ENCODE measurements around the gene TBC1D14.

The TBC1D14 gene

GRCh38 chr4:6967846-6968340 lies 58.3 kb downstream of the TBC1D14 start:
- no peak for ATAC-seq
- TF ChIP-seq BACH2 (CRISPR knock-in tag; IDR thresholded peaks at IDR 0.05; ENCODE audit: borderline replicate concordance), result no peak
- TF ChIP-seq ZFP30 (CRISPR knock-in tag; IDR thresholded peaks at IDR 0.05), result no peak
- TF ChIP-seq ZFP3 (CRISPR knock-in tag; IDR thresholded peaks at IDR 0.05), result no peak
- no peak for TF ChIP-seq ZC3H10 (CRISPR knock-in tag; IDR thresholded peaks at IDR 0.05)
- no peak for TF ChIP-seq ESRRG (CRISPR knock-in tag; IDR thresholded peaks at IDR 0.05)
- TF ChIP-seq ZNF565 (CRISPR knock-in tag; conservative IDR thresholded peaks at IDR 0.05; ENCODE audit: low read depth), result no peak
- no peak for TF ChIP-seq TSHZ2 (CRISPR knock-in tag; IDR thresholded peaks at IDR 0.05)
- no peak for TF ChIP-seq ISL1 (CRISPR knock-in tag; IDR thresholded peaks at IDR 0.05)
- no peak for TF ChIP-seq CREB5 (CRISPR knock-in tag; IDR thresholded peaks at IDR 0.05; ENCODE audit: low read depth)
- no peak for TF ChIP-seq OSR1 (CRISPR knock-in tag; IDR thresholded peaks at IDR 0.05)

- TF ChIP-seq ZFP3 (CRISPR knock-in tag; IDR thresholded peaks at IDR 0.05) (no peak), ZNF8 (CRISPR knock-in tag; IDR thresholded peaks at IDR 0.05) (no peak), ZNF565 (CRISPR knock-in tag; conservative IDR thresholded peaks at IDR 0.05; ENCODE audit: low read depth) (no peak), TCF4 (CRISPR knock-in tag; IDR thresholded peaks at IDR 0.05; ENCODE audit: borderline replicate concordance) (no peak), SNAI2 (CRISPR knock-in tag; IDR thresholded peaks at IDR 0.05) (no peak)
- ATAC-seq, result no peak
These were observed 58.9 kb downstream of the TBC1D14 start for GRCh38 chr4:6968496-6968895.

- ATAC-seq, result no peak
- TF ChIP-seq PPARA (CRISPR knock-in tag; IDR thresholded peaks at IDR 0.05; ENCODE audit: borderline replicate concordance), result no peak
- TF ChIP-seq ZNF8 (CRISPR knock-in tag; IDR thresholded peaks at IDR 0.05), result no peak
- TF ChIP-seq ZFP30 (CRISPR knock-in tag; IDR thresholded peaks at IDR 0.05), result no peak
- no peak for TF ChIP-seq OSR1 (CRISPR knock-in tag; IDR thresholded peaks at IDR 0.05)
- TF ChIP-seq GLIS3 (CRISPR knock-in tag; IDR thresholded peaks at IDR 0.05), result no peak
- no peak for TF ChIP-seq RARB (CRISPR knock-in tag; IDR thresholded peaks at IDR 0.05)
- TF ChIP-seq SNAI2 (CRISPR knock-in tag; IDR thresholded peaks at IDR 0.05), result no peak
- TF ChIP-seq TOX (CRISPR knock-in tag; IDR thresholded peaks at IDR 0.05; ENCODE audit: borderline replicate concordance), result no peak
- no peak for TF ChIP-seq CSDC2 (CRISPR knock-in tag; IDR thresholded peaks at IDR 0.05)
- no peak for TF ChIP-seq ARNTL (CRISPR knock-in tag; IDR thresholded peaks at IDR 0.05; ENCODE audit: borderline replicate concordance, low read depth)
- TF ChIP-seq TSHZ2 (CRISPR knock-in tag; IDR thresholded peaks at IDR 0.05), result no peak
- TF ChIP-seq TCF4 (CRISPR knock-in tag; IDR thresholded peaks at IDR 0.05; ENCODE audit: borderline replicate concordance), result no peak
- no peak for TF ChIP-seq ISL1 (CRISPR knock-in tag; IDR thresholded peaks at IDR 0.05)
- TF ChIP-seq ZC3H10 (CRISPR knock-in tag; IDR thresholded peaks at IDR 0.05), result no peak
- no peak for TF ChIP-seq PATZ1 (CRISPR knock-in tag; IDR thresholded peaks at IDR 0.05; ENCODE audit: borderline replicate concordance)
These were observed 60.5 kb downstream of the TBC1D14 start for GRCh38 chr4:6969826-6970800.
